ENCODE results near the gene MOGAT3. TPM values are rescaled to one million over a fixed set of nuclear protein-coding genes. Genes with fewer than 3 reads are reported as not detected.

Gene MOGAT3
- total RNA-seq, 4 donors from 2014 or later, result 0.17 TPM; not detected in 3

DNA sequence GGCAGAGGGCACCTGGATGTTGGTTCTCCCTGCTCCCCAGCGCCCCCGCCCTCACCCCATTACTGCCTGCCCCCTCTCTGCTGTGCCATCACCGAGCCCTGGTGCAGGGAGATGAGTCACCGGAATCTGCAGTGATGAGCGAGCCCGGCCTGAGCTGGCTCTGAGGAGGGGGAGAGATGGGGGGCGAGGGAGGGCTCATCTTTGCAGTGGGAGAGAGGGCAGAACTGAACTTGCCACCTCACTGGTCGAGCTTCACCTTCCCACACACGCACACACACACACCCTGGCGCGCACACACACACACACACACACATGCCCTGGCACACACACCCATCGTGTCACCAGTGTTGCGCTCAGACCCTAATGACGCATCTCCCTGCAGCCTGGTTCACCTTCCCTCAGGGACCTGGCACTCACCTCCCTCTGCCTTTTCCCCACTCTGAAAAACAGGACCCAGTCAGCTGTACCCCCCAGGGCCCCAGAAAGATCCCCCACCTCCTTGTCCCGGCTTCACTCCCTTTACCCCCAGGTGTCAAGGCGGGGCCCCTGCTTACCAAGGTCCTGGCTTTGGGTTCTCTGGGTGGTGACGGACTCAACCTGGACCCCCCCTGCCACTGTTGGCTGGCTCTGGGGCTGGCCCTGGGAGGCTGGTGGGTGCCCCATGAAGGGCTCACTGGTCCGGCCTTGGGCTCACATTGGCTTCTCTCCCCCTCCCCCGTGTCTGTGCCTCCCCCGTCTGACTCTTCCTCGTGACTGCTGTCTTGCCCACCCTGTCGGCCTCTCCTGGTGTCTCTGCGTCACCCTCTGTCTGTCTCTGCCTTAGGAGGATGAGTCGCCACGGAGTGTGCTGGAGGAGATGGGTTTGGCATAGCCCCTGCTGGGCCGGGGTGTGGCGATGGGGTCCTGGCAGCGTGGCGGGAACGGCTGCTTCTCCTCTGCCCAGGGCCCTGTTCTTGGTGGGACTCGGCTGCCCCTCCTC is 40.9 kb downstream of the MOGAT3 start:
- TF ChIP-seq CTCF (IDR thresholded peaks at IDR 0.05) (no peak), POLR2AphosphoS5 (IDR thresholded peaks at IDR 0.05) (no peak), POLR2A (IDR thresholded peaks at IDR 0.05; ENCODE audit: low read depth) (no peak), EP300 (IDR thresholded peaks at IDR 0.05) (no peak)
- Histone ChIP-seq H3K36me3 (peaks cover 25 to 53% (median 41%) of the 10 kb centered on the region in 4 donors), H3K27me3 (peaks cover 10 to 69% (median 36%) of the 10 kb centered on the region in 4 donors), H3K4me1 (peaks cover 34 to 42% (median 36%) of the 10 kb centered on the region in 4 donors), H3K9me3 (no peaks in the 10 kb centered on the region), H3K4me3 (no peak overlapping the region), H3K27ac (replicated peaks in 1 of 4) (no peak overlapping the region)
- WGBS, result 80% methylated on average over 25 of the region's 31 CpGs
- DNase-seq (ENCODE audit: extremely low spot score), result no peak
- intact Hi-C loops (cut with DNase I), result no loop called here

- Histone ChIP-seq H3K9me3 (no peaks in the 10 kb centered on the region), H3K36me3 (peaks cover 25 to 53% (median 41%) of the 10 kb centered on the region in 4 donors), H3K27me3 (peaks cover 0 to 39% (median 7%) of the 10 kb centered on the region in 4 donors), H3K27ac (replicated peaks in 1 of 4) (no peak overlapping the region), H3K4me3 (no peak overlapping the region), H3K4me1 (peaks cover 8 to 25% (median 16%) of the 10 kb centered on the region in 4 donors)
- DNase-seq (ENCODE audit: extremely low spot score), result no peak
- intact Hi-C loops (cut with DNase I), result no loop called here
- 82% methylated on average over 10 of the region's 14 CpGs for WGBS
- no peak for TF ChIP-seq POLR2AphosphoS5 (IDR thresholded peaks at IDR 0.05)
- no peak for TF ChIP-seq EP300 (IDR thresholded peaks at IDR 0.05)
- TF ChIP-seq POLR2A (IDR thresholded peaks at IDR 0.05; ENCODE audit: low read depth), result no peak
- no peak for TF ChIP-seq CTCF (IDR thresholded peaks at IDR 0.05)
These were observed 43.8 kb downstream of the MOGAT3 start for GRCh38 chr7:101156866-101157589.

GRCh38 chr7:101156277-101156676 is 44.6 kb downstream of the MOGAT3 start:
- intact Hi-C loops (cut with DNase I), result no loop called here
- DNase-seq (ENCODE audit: extremely low spot score), result no peak
- no peaks in the 10 kb centered on the region for H3K9me3 ChIP-seq
- H3K27me3 ChIP-seq, result peaks cover 0 to 32% (median 3%) of the 10 kb centered on the region in 4 donors
- 81% methylated on average over 6 of the region's 6 CpGs for WGBS
- peaks cover 8 to 25% (median 16%) of the 10 kb centered on the region in 4 donors for H3K4me1 ChIP-seq
- no peak overlapping the region for H3K27ac ChIP-seq (replicated peaks in 1 of 4)
- TF ChIP-seq POLR2A (IDR thresholded peaks at IDR 0.05; ENCODE audit: low read depth) (no peak), POLR2AphosphoS5 (IDR thresholded peaks at IDR 0.05) (no peak), EP300 (IDR thresholded peaks at IDR 0.05) (no peak), CTCF (IDR thresholded peaks at IDR 0.05) (no peak)
- H3K4me3 ChIP-seq, result no peak overlapping the region
- H3K36me3 ChIP-seq, result peaks cover 25 to 46% (median 41%) of the 10 kb centered on the region in 4 donors

DNA sequence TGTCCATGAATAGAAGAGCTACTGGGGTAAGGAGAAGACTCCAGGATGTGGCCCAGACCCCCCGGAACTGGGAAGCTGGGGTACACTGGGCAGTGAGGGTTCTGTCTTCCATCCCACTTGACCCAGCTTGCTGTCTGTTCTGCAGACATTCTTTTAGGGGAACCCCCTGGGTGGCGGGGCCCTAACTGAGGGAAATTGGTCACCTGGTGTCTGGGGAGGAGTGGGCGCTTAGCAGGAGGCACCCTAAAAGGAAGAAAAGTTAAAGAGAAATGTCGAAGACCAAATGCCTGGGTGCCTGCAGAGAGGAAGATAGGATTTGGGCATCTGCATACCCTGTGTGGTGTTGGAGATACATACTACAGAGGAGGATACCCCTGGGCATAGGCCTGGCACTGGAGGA is 45.5 kb downstream of the MOGAT3 start:
- 52% methylated on average over 4 of the region's 4 CpGs for WGBS

More for the DNA sequence above, 45.5 kb downstream of the MOGAT3 start:
- Histone ChIP-seq H3K27me3 (peaks cover 0 to 27% (median 3%) of the 10 kb centered on the region in 4 donors), H3K36me3 (peaks cover 20 to 37% (median 33%) of the 10 kb centered on the region in 4 donors), H3K4me1 (peaks cover 8 to 25% (median 16%) of the 10 kb centered on the region in 4 donors), H3K9me3 (no peaks in the 10 kb centered on the region), H3K27ac (replicated peaks in 1 of 4) (no peak overlapping the region), H3K4me3 (peak overlapping the region; percentile 66 to 91 (median 78))
- intact Hi-C loops (cut with DNase I), result no loop called here
- no peak for TF ChIP-seq EP300 (IDR thresholded peaks at IDR 0.05)
- no peak for TF ChIP-seq CTCF (IDR thresholded peaks at IDR 0.05)
- TF ChIP-seq POLR2A (IDR thresholded peaks at IDR 0.05; ENCODE audit: low read depth), result no peak
- TF ChIP-seq POLR2AphosphoS5 (IDR thresholded peaks at IDR 0.05), result no peak
- DNase-seq (ENCODE audit: extremely low spot score), result no peak
